GM21515 (cell line): ENCODE results near the gene BATF.
A peak's percentile ranks its signal among the peaks of the same experiment; 100 is the strongest.

Experiments used
- ATAC-seq: cut with Tn5 transposase; IDR thresholded peaks from one replicate; pipeline ENCODE4 v1.9.1; 2021; ENCODE audit not compliant: unreplicated experiment

Gene BATF

GRCh38 chr14:75499084-75499875 is 23.0 kb upstream of the BATF start:
- peak; percentile 46 for ATAC-seq

DNA sequence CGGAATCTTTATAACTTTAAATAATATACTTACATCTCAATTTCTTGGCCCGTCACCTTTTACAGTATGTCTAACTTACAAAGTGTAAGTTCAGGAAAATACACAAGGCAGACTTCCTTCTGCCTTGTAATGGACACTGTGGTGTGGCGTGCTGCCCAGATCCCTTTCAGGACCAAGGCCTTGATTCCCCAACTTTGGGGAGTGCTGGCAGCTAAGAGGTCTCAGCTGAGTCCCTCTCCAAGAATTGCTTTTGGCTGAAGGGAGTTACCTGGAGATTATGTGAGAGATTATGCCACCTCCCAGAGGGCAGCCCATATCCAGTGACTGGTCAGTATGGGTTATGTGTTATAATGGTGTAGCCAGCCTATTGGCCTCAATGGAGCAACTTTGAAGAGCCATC is 21.2 kb upstream of the BATF start:
- ATAC-seq, result no peak

DNA sequence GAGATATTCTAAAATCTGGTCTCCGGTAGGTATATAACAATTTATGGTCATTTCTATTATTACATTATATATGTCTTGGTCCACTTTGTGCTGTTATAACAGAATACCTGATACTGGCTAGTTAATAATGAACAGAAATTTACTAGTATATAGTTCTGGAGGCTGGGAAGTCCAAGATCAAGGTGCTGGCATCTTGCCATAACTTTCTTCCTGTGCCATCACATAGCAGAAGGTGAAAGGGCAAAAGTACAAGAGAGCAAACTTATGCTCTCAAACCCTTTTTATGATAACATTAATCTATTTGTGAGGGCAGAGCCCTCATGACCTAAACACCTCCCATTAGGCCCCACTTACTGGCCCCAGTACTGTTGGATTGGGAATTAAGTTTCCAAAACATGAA is 17.9 kb upstream of the BATF start:
- no peak for ATAC-seq

DNA sequence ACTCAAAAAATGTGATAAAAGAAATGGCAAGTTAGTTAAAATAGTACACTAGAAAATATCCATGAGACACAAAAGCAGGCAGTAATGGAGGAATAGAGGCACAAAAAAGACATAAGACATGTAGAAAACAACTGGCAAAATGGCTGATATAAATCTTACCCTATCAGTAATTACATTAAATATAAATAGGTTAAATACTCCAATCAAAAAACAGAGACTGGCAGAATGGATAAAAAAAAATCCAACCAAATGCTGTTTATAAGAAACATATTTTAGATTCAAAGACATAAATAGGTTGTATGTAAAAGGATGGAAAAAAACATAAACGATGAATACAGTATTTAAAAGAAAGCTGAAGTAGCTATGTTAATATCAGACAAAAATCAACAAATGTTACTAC is 15.3 kb upstream of the BATF start:
- no peak for ATAC-seq

DNA sequence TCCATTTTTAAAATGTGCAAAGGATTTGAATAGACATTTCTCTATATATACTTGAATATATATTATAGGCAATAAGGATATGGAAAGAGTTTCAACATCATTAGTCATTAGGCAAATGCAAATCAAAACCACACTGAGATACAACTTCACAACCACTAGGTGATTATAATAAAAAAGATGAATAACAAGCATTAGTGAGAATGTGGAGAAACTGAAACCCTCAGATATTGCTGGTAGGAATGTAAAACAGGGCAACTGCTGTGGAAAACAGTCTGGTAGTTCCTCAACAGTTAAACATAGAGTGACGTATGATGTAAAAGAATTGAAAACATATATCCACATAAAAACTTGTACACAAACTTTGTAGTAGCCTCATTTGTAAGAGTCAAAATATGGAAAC is 11.7 kb upstream of the BATF start:
- no peak for ATAC-seq

DNA sequence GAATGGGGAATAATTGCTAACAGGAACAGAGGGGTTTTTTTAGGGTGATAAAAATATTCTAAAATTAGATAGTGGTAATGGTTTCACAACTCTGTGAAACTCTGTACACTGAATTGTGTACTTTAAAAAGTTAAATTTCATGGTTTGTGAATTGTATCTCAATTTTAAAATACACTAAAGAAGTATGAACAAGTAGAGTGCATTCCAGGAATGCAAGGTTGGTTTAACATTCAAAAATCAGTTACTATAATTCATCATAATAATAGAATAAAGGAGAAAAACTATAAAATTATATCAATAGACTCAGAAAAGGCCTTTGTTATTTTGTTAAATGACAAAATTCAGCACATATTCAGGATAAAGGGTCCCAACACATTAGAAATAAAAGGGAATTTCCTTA is 11.1 kb upstream of the BATF start:
- ATAC-seq, result no peak

- ATAC-seq, result peak; percentile 32
These were observed 8.2 kb upstream of the BATF start for GRCh38 chr14:75513911-75514672.

DNA sequence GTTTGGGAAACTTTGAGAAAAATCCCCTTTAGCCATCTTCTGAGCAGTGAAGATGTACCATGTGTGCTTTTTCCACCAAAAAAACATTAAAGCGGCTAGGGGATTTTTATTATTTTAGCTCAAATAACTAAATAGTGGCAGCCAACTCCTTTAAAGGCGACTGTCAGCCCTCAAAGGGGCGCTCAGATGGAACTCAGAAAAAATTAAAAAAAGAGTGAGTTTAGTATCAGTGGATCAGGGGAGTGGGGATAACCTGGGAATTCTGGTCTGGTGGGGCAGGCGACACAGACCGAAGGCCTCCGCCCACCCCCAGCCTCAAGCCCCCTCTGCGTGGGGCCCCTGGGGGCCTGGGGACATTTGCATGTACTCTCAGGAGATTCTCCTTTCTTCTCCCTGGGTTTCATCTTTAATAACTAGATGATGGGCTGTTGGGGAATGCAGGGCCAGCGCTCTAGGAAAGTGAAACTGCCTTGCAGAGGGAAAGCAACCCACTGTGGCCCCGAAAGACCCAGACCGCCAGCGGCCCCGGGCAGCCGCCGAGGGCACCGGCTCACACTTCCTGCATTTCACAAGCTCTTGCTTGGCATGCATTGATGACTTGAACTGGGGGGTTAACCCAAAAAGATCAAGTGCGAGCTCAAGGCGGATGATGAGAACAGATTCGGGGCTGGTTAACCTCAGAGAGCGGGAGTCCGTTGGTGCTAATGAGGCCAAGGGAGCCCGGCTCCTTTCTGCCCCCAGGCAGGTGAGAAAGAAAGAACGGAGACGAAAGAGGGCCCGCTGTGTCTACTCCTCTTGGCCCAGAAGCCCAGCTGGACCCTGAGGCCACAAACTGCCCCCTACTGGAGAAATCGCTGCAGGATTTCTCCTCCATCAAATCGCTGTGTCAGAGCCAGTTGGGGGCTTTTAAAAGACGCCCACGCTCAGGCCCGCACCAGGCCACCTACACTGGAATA is 7.3 kb upstream of the BATF start:
- peak; percentile 43 for ATAC-seq

DNA sequence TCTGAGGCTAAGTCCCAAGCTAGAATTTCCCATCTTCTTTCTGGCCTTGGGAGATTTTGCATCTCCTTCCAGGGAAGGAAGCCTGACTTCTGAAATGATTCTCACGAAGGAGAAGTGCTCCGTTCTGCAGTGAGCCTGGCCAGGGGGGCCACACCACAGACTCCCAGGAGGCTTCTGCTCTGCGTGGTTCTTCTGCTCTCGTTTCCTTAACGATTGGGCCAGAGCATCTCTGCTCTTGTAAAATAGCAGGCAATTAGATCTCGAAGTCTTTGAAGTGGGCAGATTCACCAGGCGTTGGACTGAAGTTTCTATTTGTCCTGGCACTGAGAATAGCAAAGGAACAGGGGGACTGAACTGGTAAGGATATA is 6.7 kb upstream of the BATF start:
- ATAC-seq, result peak; percentile 35

DNA sequence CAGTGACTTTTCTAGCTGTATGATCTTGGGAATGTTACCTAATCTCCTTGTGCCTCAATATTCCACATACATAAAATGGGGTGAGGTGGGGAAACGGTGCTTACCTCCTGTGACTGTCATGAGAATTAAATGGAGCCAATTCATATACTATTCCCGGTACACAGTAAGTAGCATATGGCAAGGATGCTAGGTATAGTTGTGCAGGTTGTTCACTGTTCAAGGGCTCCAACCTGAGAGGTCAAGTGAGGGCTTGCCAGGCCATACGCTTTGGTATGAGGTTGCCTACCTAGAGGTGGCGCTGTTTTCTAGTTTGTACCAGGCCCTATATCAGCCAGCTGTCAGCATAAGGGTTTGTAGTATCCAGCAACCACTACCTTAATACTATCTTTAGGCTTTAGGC is 3.6 kb upstream of the BATF start:
- no peak for ATAC-seq

- ATAC-seq, result no peak
These were observed 2.9 kb upstream of the BATF start for GRCh38 chr14:75519394-75519793.

DNA sequence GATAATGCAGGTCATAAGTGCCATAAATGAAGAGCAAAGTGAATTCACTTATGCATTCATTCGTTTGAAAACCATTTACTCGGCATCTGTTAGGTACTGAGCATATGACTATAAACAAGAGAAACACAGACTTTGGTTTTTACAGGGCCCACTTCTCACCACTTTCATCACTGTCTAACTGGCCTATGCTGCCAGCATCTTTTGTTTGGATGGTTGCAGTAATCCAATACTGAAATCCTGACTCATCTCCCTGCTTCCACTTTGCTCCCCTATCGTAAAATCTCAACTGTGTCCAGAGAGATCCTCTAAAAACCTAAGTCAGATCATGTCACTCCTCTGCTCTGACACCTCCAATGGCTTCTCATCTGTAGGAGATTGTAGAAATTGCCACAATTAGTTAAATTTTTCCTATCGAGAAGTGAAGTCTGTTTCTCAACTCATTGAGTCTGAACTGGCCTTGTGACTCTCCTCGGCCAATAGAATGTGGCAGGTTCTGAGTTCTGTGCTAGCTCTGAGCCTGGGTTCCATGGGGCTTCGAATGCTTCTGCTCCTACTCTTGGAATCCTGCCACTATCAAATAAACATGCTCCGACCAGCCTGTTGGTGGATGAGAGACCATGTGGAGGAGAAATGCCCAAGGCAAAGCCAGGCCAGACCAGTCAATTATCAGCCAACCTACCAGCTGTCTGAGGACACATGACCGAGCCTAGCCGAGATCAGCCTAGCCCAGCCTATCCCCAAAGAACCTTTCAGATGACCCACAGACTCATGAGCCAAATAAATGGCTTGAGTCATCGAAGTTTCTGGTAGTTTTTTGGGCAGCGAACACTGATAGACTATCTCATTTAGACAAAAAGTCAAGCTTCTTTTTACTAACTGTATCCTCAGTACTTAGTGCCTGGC is 2.2 kb upstream of the BATF start:
- no peak for ATAC-seq

DNA sequence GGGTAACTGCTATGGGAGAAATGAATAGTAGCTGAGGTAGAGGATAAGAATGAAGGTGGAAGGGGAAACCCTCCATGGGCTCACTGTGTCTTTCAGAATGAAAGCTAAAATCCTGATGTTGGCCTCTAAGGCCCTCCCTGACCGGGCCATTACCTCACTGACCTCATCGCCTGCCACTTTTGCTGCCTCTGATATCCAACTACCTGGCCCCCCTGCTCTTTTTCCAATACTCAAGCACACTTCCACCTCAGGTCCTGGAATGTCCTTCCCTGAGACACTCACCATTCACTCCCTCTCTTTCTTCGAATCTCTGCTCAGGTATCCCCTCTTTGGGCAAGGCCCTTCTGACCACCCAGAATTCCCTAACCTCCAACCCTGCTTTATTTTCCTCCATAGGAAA is 1.4 kb upstream of the BATF start:
- no peak for ATAC-seq

- ATAC-seq, result peak; percentile 22
These were observed 662 bp upstream of the BATF start for GRCh38 chr14:75521415-75522199.

DNA sequence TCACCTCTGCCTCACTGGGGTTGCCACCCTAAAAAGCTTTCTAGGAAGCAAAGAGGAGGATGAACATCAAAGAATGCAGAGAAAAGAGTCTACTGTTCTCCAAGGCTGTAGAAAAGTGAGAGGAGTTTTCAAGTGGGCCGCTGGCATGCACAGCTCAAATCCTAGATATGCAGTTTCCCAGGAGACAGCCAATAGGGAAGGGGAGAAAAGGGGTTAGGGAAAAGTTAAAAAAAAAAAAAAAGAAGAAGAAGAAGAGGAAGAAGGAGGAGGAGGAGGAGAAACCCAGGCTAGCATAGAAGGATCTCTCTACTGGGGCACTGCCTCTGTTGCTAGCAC is 682 bp downstream of the BATF start:
- no peak for ATAC-seq

DNA sequence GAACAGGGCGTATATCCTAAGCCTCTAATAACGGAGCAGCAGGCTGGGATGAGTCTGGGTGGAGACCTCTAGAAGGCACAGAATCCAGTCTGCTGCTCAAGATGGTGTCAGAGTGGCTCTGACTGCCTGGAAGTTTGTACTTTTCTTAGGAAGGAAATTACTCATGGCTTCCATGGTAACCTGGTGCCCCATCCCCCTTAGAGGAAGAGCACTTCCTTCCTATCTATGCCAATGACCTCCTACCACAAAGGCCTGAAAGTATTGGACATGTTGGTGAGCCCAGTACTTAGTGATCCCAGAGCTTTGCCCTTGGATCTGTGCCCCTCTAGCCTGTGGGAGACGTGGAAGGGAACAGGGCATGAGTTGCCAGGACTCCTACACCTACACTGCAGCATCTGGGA is 1.5 kb downstream of the BATF start:
- ATAC-seq, result no peak

DNA sequence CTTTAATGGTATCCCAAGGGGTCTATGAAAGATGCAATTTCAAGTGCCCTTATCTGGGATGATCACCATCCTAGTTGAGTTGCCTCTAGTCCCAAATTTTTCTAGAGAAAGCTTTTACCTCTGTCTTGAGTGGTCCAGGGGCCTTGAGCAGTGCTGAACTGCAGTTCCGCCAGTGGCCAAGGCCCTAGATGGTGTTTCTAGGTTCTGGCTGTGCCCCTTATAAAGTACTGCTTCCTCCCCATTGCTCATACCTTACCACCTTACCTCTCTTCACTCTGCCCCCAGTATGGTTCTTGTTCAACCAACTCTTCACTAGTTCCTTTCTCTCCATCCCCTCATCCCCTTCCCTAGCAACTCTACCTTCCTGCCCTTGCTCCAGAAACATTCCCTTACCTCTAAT is 3.7 kb downstream of the BATF start:
- ATAC-seq, result no peak

GRCh38 chr14:75527449-75528163 is 5.3 kb downstream of the BATF start:
- ATAC-seq, result no peak

DNA sequence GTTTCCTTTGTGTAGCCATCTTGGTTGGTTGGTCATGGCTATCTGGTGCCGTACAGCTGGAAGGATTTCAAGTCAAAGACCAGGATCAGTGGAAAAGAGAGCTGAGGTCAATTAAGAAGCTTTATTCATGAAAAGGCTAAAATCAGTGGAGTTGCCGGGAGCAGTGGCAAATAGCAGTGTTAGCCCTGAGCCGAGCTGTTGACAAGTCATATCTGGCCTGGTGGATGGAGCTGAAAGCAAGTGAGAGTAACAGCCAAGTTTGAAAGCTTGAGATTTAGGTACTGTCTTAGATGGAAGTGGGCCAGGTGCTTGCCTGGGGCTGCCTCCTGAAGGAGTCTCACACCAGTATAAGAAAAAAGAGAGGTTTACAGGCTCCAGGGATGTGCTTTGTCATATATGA is 9.0 kb downstream of the BATF start:
- ATAC-seq, result no peak
